Suprapubic skin (tissue), 4 donors: ENCODE data around the gene SPATC1L. TPM values are rescaled to one million over a fixed set of nuclear protein-coding genes. Genes with fewer than 3 reads are reported as not detected.

Source experiments
- DNase-seq, 2 donors: peaks; one replicate each; pipeline ENCODE4 v3.0.0-alpha.2; 2019; ENCODE audit warnings: low spot score in 2 of 2
- H3K27ac ChIP-seq: fragments of 200-600 bp; sonication (generic); one replicate; pipeline ENCODE4 v1.5.1; 2019
- H3K27me3 ChIP-seq: fragments of 200-600 bp; sonication (generic); one replicate; pipeline ENCODE4 v1.5.1; 2019
- H3K36me3 ChIP-seq: fragments of 200-600 bp; sonication (generic); one replicate; pipeline ENCODE4 v1.5.1; 2019
- H3K4me1 ChIP-seq: fragments of 200-600 bp; sonication (generic); one replicate; pipeline ENCODE4 v1.5.1; 2019
- H3K4me3 ChIP-seq: fragments of 200-600 bp; sonication (generic); one replicate; pipeline ENCODE4 v1.5.1; 2019; ENCODE audit warnings: mild to moderate bottlenecking
- H3K9me3 ChIP-seq: fragments of 200-600 bp; sonication (generic); one replicate; pipeline ENCODE4 v1.5.1; 2019
- CTCF ChIP-seq, 2 donors: fragments of 200-600 bp in 1 of 2; fragments of 450-650 bp in 1 of 2; sonication (generic) in 1 of 2; IDR thresholded peaks; one replicate each; pipeline ENCODE4 v1.5.1; 2016 to 2019; ENCODE audit warnings: antibody characterized with exemption in 2 of 2, mild to moderate bottlenecking in 1 of 2, moderate library complexity in 1 of 2
- EP300 ChIP-seq: sonication (generic); formaldehyde crosslinking; IDR thresholded peaks from one replicate; pipeline ENCODE4 v1.6.1; 2017; ENCODE audit warnings: antibody characterized with exemption
- POLR2A ChIP-seq, 2 donors: fragments of 450-650 bp; IDR thresholded peaks; one replicate each; pipeline ENCODE4 v1.6.1; 2017; ENCODE audit warnings: antibody characterized with exemption in 2 of 2, mild to moderate bottlenecking in 2 of 2, moderate library complexity in 2 of 2
- POLR2AphosphoS5 ChIP-seq, 3 donors: sonication (generic); formaldehyde crosslinking; IDR thresholded peaks; one replicate each; pipeline ENCODE4 v1.6.1; 2017; ENCODE audit warnings: antibody characterized with exemption in 3 of 3
- WGBS: methylation state at CpG from one replicate; pipeline ENCODE4 v1.1.5; 2018; 5-methylcytosine and 5-hydroxymethylcytosine counted together
- total RNA-seq, 4 donors: library from RNA; depleted of rRNA; stranded (reverse); fragments of >200 nt; gene quantifications; one replicate each; pipeline ENCODE4 v1.1.0, GENCODE V29; 2016

SPATC1L gene
- total RNA-seq, 4 donors from 2014 or later, result 2.5 to 15.0 (median 6.9) TPM

- TF ChIP-seq CTCF (IDR thresholded peaks at IDR 0.05) (no peak), POLR2AphosphoS5 (IDR thresholded peaks at IDR 0.05) (no peak)
- no peaks in the 10 kb centered on the region for H3K9me3 ChIP-seq
- no peaks in the 10 kb centered on the region for H3K27me3 ChIP-seq
- no peak overlapping the region for H3K4me3 ChIP-seq
- peak; percentile 8 to 45 for DNase-seq
- H3K36me3 ChIP-seq, result peaks cover 76% of the 10 kb centered on the region
- 93% methylated on average over 9 of the region's 10 CpGs for whole genome bisulfite sequencing
- peaks cover 27% of the 10 kb centered on the region for H3K4me1 ChIP-seq
- no peak overlapping the region for H3K27ac ChIP-seq
Measured at GRCh38 chr21:46193829-46194373, 9.6 kb upstream of the SPATC1L start.

GRCh38 chr21:46191686-46192575 is 7.7 kb upstream of the SPATC1L start:
- H3K9me3 ChIP-seq, result no peaks in the 10 kb centered on the region
- no peak overlapping the region for H3K4me3 ChIP-seq
- TF ChIP-seq POLR2AphosphoS5 (IDR thresholded peaks at IDR 0.05) (no peak), EP300 (no peak), POLR2A (IDR thresholded peaks at IDR 0.05) (no peak), CTCF (IDR thresholded peaks at IDR 0.05) (no peak)
- 95% methylated on average over 16 of the region's 20 CpGs for WGBS
- H3K27ac ChIP-seq, result no peak overlapping the region
- peaks cover 60% of the 10 kb centered on the region for H3K36me3 ChIP-seq
- peaks cover 42% of the 10 kb centered on the region for H3K4me1 ChIP-seq
- peak; percentile 59 to 66 for DNase-seq
- no peaks in the 10 kb centered on the region for H3K27me3 ChIP-seq

GRCh38 chr21:46191257-46191685 is 7.0 kb upstream of the SPATC1L start:
- Histone ChIP-seq H3K27ac (peak overlapping the region; percentile 92), H3K27me3 (no peaks in the 10 kb centered on the region), H3K4me1 (peaks cover 42% of the 10 kb centered on the region), H3K9me3 (no peaks in the 10 kb centered on the region), H3K4me3 (no peak overlapping the region), H3K36me3 (peaks cover 54% of the 10 kb centered on the region)
- peak; percentile 80 to 82 for DNase-seq
- TF ChIP-seq CTCF (IDR thresholded peaks at IDR 0.05), result no peak
- no peak for TF ChIP-seq POLR2A (IDR thresholded peaks at IDR 0.05)
- TF ChIP-seq EP300, result no peak
- WGBS, result no CpG with 5 or more reads among the region's 4 CpGs

- H3K4me3 ChIP-seq, result no peak overlapping the region
- no peaks in the 10 kb centered on the region for H3K27me3 ChIP-seq
- TF ChIP-seq CTCF (IDR thresholded peaks at IDR 0.05) (no peak), POLR2A (IDR thresholded peaks at IDR 0.05) (no peak), EP300 (no peak), POLR2AphosphoS5 (IDR thresholded peaks at IDR 0.05) (no peak)
- H3K9me3 ChIP-seq, result no peaks in the 10 kb centered on the region
- H3K4me1 ChIP-seq, result peaks cover 42% of the 10 kb centered on the region
- peaks cover 47% of the 10 kb centered on the region for H3K36me3 ChIP-seq
- H3K27ac ChIP-seq, result peak overlapping the region; percentile 92
- DNase-seq, result peak; percentile 60 to 78
- 87% methylated on average over 8 of the region's 15 CpGs for WGBS
Measured at GRCh38 chr21:46190491-46191131, 6.4 kb upstream of the SPATC1L start.

- Histone ChIP-seq H3K36me3 (peaks cover 41% of the 10 kb centered on the region), H3K9me3 (no peaks in the 10 kb centered on the region), H3K4me1 (peaks cover 42% of the 10 kb centered on the region), H3K4me3 (no peak overlapping the region), H3K27ac (peak overlapping the region; percentile 92), H3K27me3 (no peaks in the 10 kb centered on the region)
- peak; percentile 56 to 59 for DNase-seq
- TF ChIP-seq POLR2AphosphoS5 (IDR thresholded peaks at IDR 0.05), result no peak
- TF ChIP-seq POLR2A (IDR thresholded peaks at IDR 0.05), result no peak
- no peak for TF ChIP-seq CTCF (IDR thresholded peaks at IDR 0.05)
- no peak for TF ChIP-seq EP300
- WGBS, result 77% methylated on average over 11 of the region's 14 CpGs
Measured at GRCh38 chr21:46189959-46190490, 5.8 kb upstream of the SPATC1L start.
